Endodermal cell (in vitro differentiated cells): ENCODE results near the gene ARHGAP27. TPM values are rescaled to one million over a fixed set of nuclear protein-coding genes. Genes with fewer than 3 reads are reported as not detected.

ENCODE experiments used
- DNase-seq: peaks from one replicate; pipeline ENCODE4 v3.0.0-alpha.2; 2017
- H3K27ac ChIP-seq: 2 replicates; pipeline ENCODE4 v1.5.1; 2013; ENCODE audit warnings: mild to moderate bottlenecking, low read depth, low read length, moderate library complexity
- H3K27me3 ChIP-seq: 2 replicates; pipeline ENCODE4 v1.6.1; 2013; ENCODE audit warnings: mild to moderate bottlenecking, low read length, moderate library complexity; ENCODE audit not compliant: insufficient read depth, control insufficient read depth, poor library complexity, severe bottlenecking
- H3K36me3 ChIP-seq: 2 replicates; pipeline ENCODE4 v1.7.0; 2013; ENCODE audit warnings: mild to moderate bottlenecking, low read length, moderate library complexity; ENCODE audit not compliant: control insufficient read depth, insufficient read depth
- H3K4me1 ChIP-seq: one replicate; pipeline ENCODE4 v1.7.0; 2013; ENCODE audit warnings: low read length; ENCODE audit not compliant: control insufficient read depth, insufficient read depth
- H3K4me3 ChIP-seq: 2 replicates; pipeline ENCODE4 v1.5.1; 2013; ENCODE audit warnings: mild to moderate bottlenecking, low read length, moderate library complexity
- H3K9ac ChIP-seq: 2 replicates; pipeline ENCODE4 v1.6.1; 2013; ENCODE audit warnings: mild to moderate bottlenecking, low read length, moderate library complexity; ENCODE audit not compliant: poor library complexity, severe bottlenecking; ENCODE audit errors: extremely low read depth
- H3K9me3 ChIP-seq: 2 replicates; pipeline ENCODE4 v1.6.1; 2013; ENCODE audit warnings: mild to moderate bottlenecking, low read length, moderate library complexity; ENCODE audit not compliant: control insufficient read depth
- H3K27ac Mint-ChIP-seq: 2 replicates; pipeline ENCODE4 v1.8.0; 2020; ENCODE audit warnings: mixed read lengths
- H3K27me3 Mint-ChIP-seq: 2 replicates; pipeline ENCODE4 v1.8.0; 2021; ENCODE audit warnings: mild to moderate bottlenecking, mixed read lengths; ENCODE audit not compliant: insufficient read depth
- H3K36me3 Mint-ChIP-seq: 2 replicates; pipeline ENCODE4 v1.8.0; 2020; ENCODE audit warnings: low read depth, mixed read lengths
- H3K4me1 Mint-ChIP-seq: 2 replicates; pipeline ENCODE4 v1.8.0; 2020; ENCODE audit warnings: mixed read lengths
- H3K4me3 Mint-ChIP-seq: 2 replicates; pipeline ENCODE4 v1.8.0; 2020; ENCODE audit warnings: mild to moderate bottlenecking, moderate library complexity, mixed read lengths
- H3K9me3 Mint-ChIP-seq: 2 replicates; pipeline ENCODE4 v1.8.0; 2020; ENCODE audit warnings: mild to moderate bottlenecking, mixed read lengths
- CTCF ChIP-seq: fragments of 200-600 bp; sonication (generic); conservative IDR thresholded peaks from 2 replicates; pipeline ENCODE4 v1.5.0; 2021; ENCODE audit warnings: antibody characterized with exemption, mild to moderate bottlenecking
- WGBS, 2 experiments: methylation state at CpG; one replicate each; pipeline versions ENCODE4 v1.1.5 to v1.1.7; 2013; ENCODE audit warnings: missing lambda C conversion rate in 2 of 2, mixed read lengths in 1 of 2; ENCODE audit not compliant: insufficient coverage in 1 of 2, insufficient read length in 1 of 2; 5-methylcytosine and 5-hydroxymethylcytosine counted together
- total RNA-seq, 2 donors: library from RNA; stranded (reverse); fragmentation: NEBNext Ultra II Directional in 1 of 2; extraction: Animal tissue kit (Norgen Biotek cat#: 25700) in 1 of 2; gene quantifications; 2 replicates in 1 of 2; 3 replicates in 1 of 2; pipeline ENCODE4 v1.2.1, GENCODE V29; 2021

The ARHGAP27 gene
- total RNA-seq, 2 donors from 2014 or later, result 16.4 to 20.6 TPM

- no peak for TF ChIP-seq CTCF
- H3K27ac Mint-ChIP-seq, result peak overlapping the region; percentile 84
- peaks cover 2% of the 10 kb centered on the region for H3K27me3 Mint-ChIP-seq
- peaks cover 9% of the 10 kb centered on the region for H3K36me3 Mint-ChIP-seq
- DNase-seq, result no peak
- WGBS, 2 experiments, result 68 to 71% methylated on average over 6 to 14 of the region's 14 CpGs
- H3K4me1 Mint-ChIP-seq, result peaks cover 23% of the 10 kb centered on the region
- Histone ChIP-seq H3K9ac (no peak overlapping the region), H3K27me3 (no peaks in the 10 kb centered on the region), H3K4me3 (no peak overlapping the region), H3K27ac (no peak overlapping the region), H3K36me3 (no peaks in the 10 kb centered on the region), H3K9me3 (no peaks in the 10 kb centered on the region), H3K4me1 (peaks cover 18% of the 10 kb centered on the region)
- H3K4me3 Mint-ChIP-seq, result no peak overlapping the region
- no peaks in the 10 kb centered on the region for H3K9me3 Mint-ChIP-seq
These were observed 27.8 kb downstream of the ARHGAP27 start for GRCh38 chr17:45404870-45405249.

GRCh38 chr17:45403906-45404490 is 28.7 kb downstream of the ARHGAP27 start:
- peak; percentile 59 for DNase-seq
- WGBS, 2 experiments, result 94 to 95% methylated on average over 8 to 10 of the region's 10 CpGs
- no peak overlapping the region for H3K27ac Mint-ChIP-seq
- Histone ChIP-seq H3K36me3 (no peaks in the 10 kb centered on the region), H3K9me3 (no peaks in the 10 kb centered on the region), H3K27me3 (no peaks in the 10 kb centered on the region), H3K9ac (no peak overlapping the region), H3K4me3 (no peak overlapping the region), H3K4me1 (peaks cover 13% of the 10 kb centered on the region), H3K27ac (no peak overlapping the region)
- H3K27me3 Mint-ChIP-seq, result peaks cover 2% of the 10 kb centered on the region
- H3K9me3 Mint-ChIP-seq, result no peaks in the 10 kb centered on the region
- no peak for TF ChIP-seq CTCF
- H3K4me3 Mint-ChIP-seq, result no peak overlapping the region
- H3K36me3 Mint-ChIP-seq, result peaks cover 12% of the 10 kb centered on the region
- peaks cover 19% of the 10 kb centered on the region for H3K4me1 Mint-ChIP-seq

GRCh38 chr17:45402916-45403315 is 29.8 kb downstream of the ARHGAP27 start:
- Histone ChIP-seq H3K4me1 (peaks cover 8% of the 10 kb centered on the region), H3K27ac (no peak overlapping the region), H3K4me3 (no peak overlapping the region), H3K27me3 (no peaks in the 10 kb centered on the region), H3K36me3 (no peaks in the 10 kb centered on the region), H3K9me3 (no peaks in the 10 kb centered on the region), H3K9ac (no peak overlapping the region)
- DNase-seq, result no peak
- 80% methylated on average over 1 of the region's 1 CpG; no CpG with 5 or more reads in 1 of the 2 experiments for WGBS, 2 experiments
- H3K27ac Mint-ChIP-seq, result no peak overlapping the region
- no peaks in the 10 kb centered on the region for H3K9me3 Mint-ChIP-seq
- H3K4me3 Mint-ChIP-seq, result no peak overlapping the region
- no peak for TF ChIP-seq CTCF
- H3K36me3 Mint-ChIP-seq, result peaks cover 16% of the 10 kb centered on the region
- peaks cover 2% of the 10 kb centered on the region for H3K27me3 Mint-ChIP-seq
- H3K4me1 Mint-ChIP-seq, result peaks cover 12% of the 10 kb centered on the region
